K562 (cell line): Measurements from ENCODE around the gene TNFAIP1. TPM values are rescaled to one million over a fixed set of nuclear protein-coding genes. Genes with fewer than 3 reads are reported as not detected.

Experiments used
- CBFA2T2 ChIP-seq: fragments of 450-650 bp; conservative IDR thresholded peaks from 2 replicates; pipeline ENCODE4 v1.6.1; 2017; ENCODE audit warnings: mild to moderate bottlenecking
- IRF2 ChIP-seq: sonication (generic); formaldehyde crosslinking; IDR thresholded peaks from 2 replicates; pipeline ENCODE4 v1.8.1; 2022; ENCODE audit warnings: mild to moderate bottlenecking, missing genetic modification reagents
- MCM3 ChIP-seq: fragments of 450-650 bp; IDR thresholded peaks from 2 replicates; pipeline ENCODE4 v1.6.1; 2016
- MNT ChIP-seq, 2 experiments: fragments of 450-650 bp; conservative IDR thresholded peaks; 2 replicates each; pipeline ENCODE4 v1.6.1; 2017; ENCODE audit warnings: mild to moderate bottlenecking in 2 of 2, moderate library complexity in 2 of 2
- NELFE ChIP-seq: IDR thresholded peaks from 2 replicates; pipeline ENCODE4 v1.6.1; 2011; ENCODE audit warnings: mild to moderate bottlenecking; ENCODE audit not compliant: insufficient read depth, insufficient read length
- NRF1 ChIP-seq, 2 experiments: fragments of 450-650 bp; IDR thresholded peaks in 1 of 2; conservative IDR thresholded peaks in 1 of 2; 2 replicates each; pipeline ENCODE4 v1.6.1; 2014; ENCODE audit warnings: mild to moderate bottlenecking in 2 of 2
- RAD51 ChIP-seq: fragments of 450-650 bp; IDR thresholded peaks from 2 replicates; pipeline ENCODE4 v1.7.1; 2016; ENCODE audit warnings: low read depth, mild to moderate bottlenecking, borderline replicate concordance
- RCOR1 ChIP-seq, 2 experiments: IDR thresholded peaks; 2 replicates each; pipeline ENCODE4 v1.6.1; 2012; ENCODE audit warnings: low read depth in 2 of 2, low read length in 2 of 2, borderline replicate concordance in 1 of 2, improper control_type of control experiment in 1 of 2
- RERE ChIP-seq: sonication (generic); formaldehyde crosslinking; IDR thresholded peaks from 2 replicates; pipeline ENCODE4 v1.8.0; 2023; ENCODE audit warnings: missing genetic modification reagents, mild to moderate bottlenecking, borderline replicate concordance
- SRSF7 ChIP-seq: fragments of 200-400 bp; formaldehyde crosslinking; optimal IDR thresholded peaks from 2 replicates; pipeline ENCODE3; 2017; ENCODE audit warnings: mild to moderate bottlenecking, low read depth, low read length
- STAT5B ChIP-seq: fragments of 250-450 bp; sonication (Bioruptor Pico); IDR thresholded peaks from 2 replicates; pipeline ENCODE4 v1.8.0; 2021; ENCODE audit warnings: mild to moderate bottlenecking, inconsistent platforms
- USF1 ChIP-seq: sonication (generic); formaldehyde crosslinking; IDR thresholded peaks from 2 replicates; pipeline ENCODE4 v1.9.0; 2022; ENCODE audit warnings: mild to moderate bottlenecking, missing genetic modification reagents
- ZBTB33 ChIP-seq: sonication (generic); formaldehyde crosslinking; IDR thresholded peaks from 2 replicates; pipeline ENCODE4 v1.8.1; 2023; ENCODE audit warnings: mild to moderate bottlenecking, missing genetic modification reagents
- ZNF384 ChIP-seq: IDR thresholded peaks from 2 replicates; pipeline ENCODE4 v1.6.1; 2012; ENCODE audit warnings: low read depth, low read length, improper control_type of control experiment
- ZNF79 ChIP-seq: fragments of 250-450 bp; sonication (Bioruptor Pico); IDR thresholded peaks from 2 replicates; pipeline ENCODE4 v1.4.0; 2020; ENCODE audit warnings: low read depth, mild to moderate bottlenecking, moderate library complexity
- polyA plus RNA-seq, 8 experiments: library from polyadenylated mRNA; depleted of rRNA in 4 of 8; stranded (reverse) in 5 of 8; unstranded in 3 of 8; fragments of >200 nt; fragmentation: Nextera tagmentation in 2 of 8; fragmentation: Illumina TruSeq in 1 of 8; extraction: Ambion mirVana in 2 of 8; extraction: Trizol in 1 of 8; gene quantifications; 2 replicates each; pipeline versions ENCODE4 v1.2.1 to v1.2.3, GENCODE V29; 2011 to 2014; ENCODE audit warnings: inconsistent platforms in 1 of 8, missing spikeins in 1 of 8
- total RNA-seq, 7 experiments: library from RNA; depleted of rRNA in 6 of 7; stranded (reverse); fragments of >200 nt in 6 of 7; fragmentation: Illumina TruSeq in 2 of 7; extraction: Trizol in 2 of 7; gene quantifications; 2 replicates each; pipeline versions ENCODE4 v1.2.1 to v1.2.3, GENCODE V29; 2011 to 2021; ENCODE audit warnings: low replicate concordance in 1 of 7

TNFAIP1 gene
- total and polyA plus RNA-seq, 9 of the 15 experiments (the other 6 are each of a cell fraction or from before 2014, with no cell fraction given) = 2.1 to 20.1 (median 8.2) TPM

GRCh38 chr17:28371245-28372202 is 36.0 kb downstream of the TNFAIP1 start, which contains the start of gene SARM1 (continued):
- no peak for TF ChIP-seq RERE
- TF ChIP-seq NRF1 (conservative IDR thresholded peaks at IDR 0.05 in 1 of 2, IDR thresholded peaks at IDR 0.05 in 1 of 2) = peak; percentile 82 to 84
- no peak for TF ChIP-seq IRF2 (CRISPR knock-in tag)
- peak; percentile 60 to 76 for TF ChIP-seq MNT (conservative IDR thresholded peaks at IDR 0.05)
- no peak for TF ChIP-seq SRSF7
- TF ChIP-seq RCOR1 (IDR thresholded peaks at IDR 0.05; ENCODE audit: borderline replicate concordance in 1 of 2, low read depth in 2 of 2, low read length in 2 of 2) = peak in 1 of 2 experiments; percentile 56; a peak in 1 of 4 replicates
- no peak for TF ChIP-seq STAT5B (CRISPR knock-in tag)
- peak; percentile 95 for TF ChIP-seq USF1
- TF ChIP-seq ZNF384 = no peak
- no peak for TF ChIP-seq ZNF79 (CRISPR knock-in tag)
- no peak for TF ChIP-seq NELFE
- no peak for TF ChIP-seq MCM3
- TF ChIP-seq CBFA2T2 = peak; percentile 62
- TF ChIP-seq ZBTB33 (CRISPR knock-in tag) = no peak
- TF ChIP-seq RAD51 = peak; percentile 92
